ENCODE data around the gene LMF1.

GRCh38 chr16:886802-887731, 83.7 kb downstream of the LMF1 start:
- TF ChIP-seq CTCF (IDR thresholded peaks at IDR 0.05) (no peak), ZFX (IDR thresholded peaks at IDR 0.05; ENCODE audit: borderline replicate concordance) (no peak)
